Cardiac muscle cell (in vitro differentiated cells and primary cell): ENCODE data around the gene PRSS35. TPM values are rescaled to one million over a fixed set of nuclear protein-coding genes. Genes with fewer than 3 reads are reported as not detected.

Experiments
- DNase-seq, 2 donors: peaks; one replicate each; pipeline versions ENCODE4 v3.0.0 to v3.0.0-alpha.2; 2010 to 2017; ENCODE audit warnings: low read depth in 1 of 2, low spot score in 1 of 2
- H3K27ac ChIP-seq: fragments of 200-600 bp; sonication (generic); 2 replicates; pipeline ENCODE4 v1.5.1; 2016
- H3K27me3 ChIP-seq: fragments of 200-600 bp; sonication (generic); 2 replicates; pipeline ENCODE4 v1.6.0; 2016; ENCODE audit warnings: control low read depth
- H3K36me3 ChIP-seq: fragments of 200-600 bp; sonication (generic); 2 replicates; pipeline ENCODE4 v1.5.1; 2016; ENCODE audit warnings: control low read depth
- H3K4me1 ChIP-seq: fragments of 200-600 bp; sonication (generic); 2 replicates; pipeline ENCODE4 v1.8.1; 2017; ENCODE audit warnings: low read depth, mild to moderate bottlenecking, mixed run types
- H3K4me3 ChIP-seq: fragments of 200-600 bp; sonication (generic); 2 replicates; pipeline ENCODE4 v1.5.1; 2016; ENCODE audit warnings: mild to moderate bottlenecking
- H3K9me3 ChIP-seq: fragments of 200-600 bp; sonication (generic); 2 replicates; pipeline ENCODE4 v1.5.1; 2017; ENCODE audit warnings: low read depth, mild to moderate bottlenecking, control low read depth
- polyA plus RNA-seq: library from polyadenylated mRNA; unstranded; fragments of >200 nt; fragmentation: Nextera tagmentation; extraction: Ambion mirVana; gene quantifications from 2 replicates; pipeline ENCODE4 v1.2.1, GENCODE V29; 2016
- total RNA-seq: library from RNA; depleted of rRNA; stranded (reverse); fragments of >200 nt; gene quantifications from 2 replicates; pipeline ENCODE4 v1.2.3, GENCODE V29; 2016
- TF ChIP-seq, protein P1 (sequence below): IDR thresholded peaks from 2 replicates; pipeline ENCODE4 v1.5.1; 2012; ENCODE audit warnings: low read depth, mild to moderate bottlenecking, low read length

PRSS35 gene
- total and polyA plus RNA-seq, 2 experiments from 2014 or later = 60.2 to 133 TPM

DNA sequence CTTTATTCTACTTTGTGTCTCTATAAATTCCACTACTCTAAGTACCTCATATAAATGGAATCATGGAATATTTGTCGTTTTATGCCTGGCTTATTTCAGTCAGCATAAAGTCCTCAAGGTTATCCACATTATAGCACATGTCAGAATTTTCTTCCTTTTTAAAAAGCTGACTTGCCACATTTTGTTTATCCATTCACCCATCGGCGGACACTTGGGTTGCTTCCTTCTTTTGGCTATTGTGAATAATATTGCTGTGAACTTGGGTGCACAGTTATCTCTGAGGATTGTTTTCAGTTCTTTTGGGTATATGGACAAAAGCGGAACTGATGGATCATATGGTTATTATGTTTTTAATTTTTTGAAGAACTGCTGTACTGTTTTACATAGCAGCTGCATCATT is 42.3 kb upstream of the PRSS35 start:
- Histone ChIP-seq H3K27ac (no peak overlapping the region), H3K4me3 (no peak overlapping the region), H3K4me1 (no peaks in the 10 kb centered on the region), H3K27me3 (peaks cover 5% of the 10 kb centered on the region), H3K9me3 (no peaks in the 10 kb centered on the region), H3K36me3 (no peaks in the 10 kb centered on the region)
- TF ChIP-seq, protein P1, sequence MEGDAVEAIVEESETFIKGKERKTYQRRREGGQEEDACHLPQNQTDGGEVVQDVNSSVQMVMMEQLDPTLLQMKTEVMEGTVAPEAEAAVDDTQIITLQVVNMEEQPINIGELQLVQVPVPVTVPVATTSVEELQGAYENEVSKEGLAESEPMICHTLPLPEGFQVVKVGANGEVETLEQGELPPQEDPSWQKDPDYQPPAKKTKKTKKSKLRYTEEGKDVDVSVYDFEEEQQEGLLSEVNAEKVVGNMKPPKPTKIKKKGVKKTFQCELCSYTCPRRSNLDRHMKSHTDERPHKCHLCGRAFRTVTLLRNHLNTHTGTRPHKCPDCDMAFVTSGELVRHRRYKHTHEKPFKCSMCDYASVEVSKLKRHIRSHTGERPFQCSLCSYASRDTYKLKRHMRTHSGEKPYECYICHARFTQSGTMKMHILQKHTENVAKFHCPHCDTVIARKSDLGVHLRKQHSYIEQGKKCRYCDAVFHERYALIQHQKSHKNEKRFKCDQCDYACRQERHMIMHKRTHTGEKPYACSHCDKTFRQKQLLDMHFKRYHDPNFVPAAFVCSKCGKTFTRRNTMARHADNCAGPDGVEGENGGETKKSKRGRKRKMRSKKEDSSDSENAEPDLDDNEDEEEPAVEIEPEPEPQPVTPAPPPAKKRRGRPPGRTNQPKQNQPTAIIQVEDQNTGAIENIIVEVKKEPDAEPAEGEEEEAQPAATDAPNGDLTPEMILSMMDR = no peak
- no peak for DNase-seq

DNA sequence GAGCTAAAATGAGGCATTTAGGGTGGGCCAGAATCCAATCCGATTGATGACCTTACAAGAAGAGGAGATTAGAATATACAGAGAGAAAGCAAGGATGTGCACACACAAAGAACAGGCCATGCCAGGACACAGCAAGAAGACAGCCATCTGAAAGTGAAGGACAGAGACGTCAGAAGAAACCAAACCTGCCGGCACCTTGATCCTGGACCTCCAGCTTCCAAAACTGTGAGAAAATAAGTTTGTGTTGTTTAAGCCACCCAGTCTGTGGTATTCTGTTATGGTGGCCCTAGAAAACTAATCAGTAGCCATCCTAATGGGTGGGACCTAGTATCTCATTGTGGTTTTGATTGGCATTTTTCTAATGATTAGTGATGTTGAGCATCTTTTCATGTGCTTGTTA is 41.7 kb upstream of the PRSS35 start:
- Histone ChIP-seq H3K36me3 (no peaks in the 10 kb centered on the region), H3K4me3 (no peak overlapping the region), H3K27ac (no peak overlapping the region), H3K27me3 (peaks cover 5% of the 10 kb centered on the region), H3K9me3 (no peaks in the 10 kb centered on the region), H3K4me1 (no peaks in the 10 kb centered on the region)
- DNase-seq = no peak
- TF ChIP-seq, protein P1 = no peak

DNA sequence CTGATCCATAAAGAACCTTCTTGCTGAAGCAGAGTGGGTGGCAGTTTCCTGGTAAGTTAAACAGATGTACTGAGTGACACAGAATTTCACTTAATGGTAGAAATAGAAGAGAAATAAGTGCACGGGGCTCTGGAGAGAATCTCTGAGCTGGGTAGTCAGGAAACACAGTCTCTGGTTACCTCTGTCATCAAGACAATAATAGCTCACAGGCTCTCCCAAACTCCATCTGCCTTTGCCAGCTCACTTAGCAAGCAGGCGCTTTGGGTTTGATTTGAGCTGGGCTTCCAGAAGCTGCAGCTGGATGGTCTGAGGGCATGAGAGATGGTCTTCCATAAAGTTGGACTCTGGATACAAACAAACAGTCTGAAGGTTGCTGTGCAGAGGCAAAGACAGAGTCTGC is 39.6 kb upstream of the PRSS35 start:
- Histone ChIP-seq H3K4me1 (no peaks in the 10 kb centered on the region), H3K27me3 (peaks cover 5% of the 10 kb centered on the region), H3K4me3 (no peak overlapping the region), H3K27ac (no peak overlapping the region), H3K9me3 (no peaks in the 10 kb centered on the region), H3K36me3 (no peaks in the 10 kb centered on the region)
- TF ChIP-seq, protein P1 = no peak
- no peak for DNase-seq

DNA sequence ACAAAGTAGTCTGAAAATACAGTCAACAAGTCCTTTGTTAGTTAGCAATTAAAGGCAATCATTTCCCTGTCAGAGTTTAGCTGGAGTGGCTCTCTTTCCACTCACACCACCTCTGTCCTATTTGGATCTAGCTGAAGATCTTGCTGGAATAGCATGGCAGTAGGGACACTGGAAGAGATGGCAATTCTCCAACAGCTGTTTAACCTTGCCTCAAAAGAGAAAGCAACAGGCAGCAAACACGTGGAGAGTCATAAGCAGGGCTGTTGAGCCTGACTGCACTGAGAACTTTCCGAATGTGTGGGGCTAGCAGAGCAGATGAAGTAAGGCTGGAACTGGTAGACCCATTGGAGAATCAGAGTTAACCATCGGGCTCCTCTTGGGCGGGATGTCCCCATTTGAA is 38.0 kb upstream of the PRSS35 start:
- Histone ChIP-seq H3K27ac (no peak overlapping the region), H3K4me3 (no peak overlapping the region), H3K27me3 (peaks cover 5% of the 10 kb centered on the region), H3K36me3 (no peaks in the 10 kb centered on the region), H3K4me1 (no peaks in the 10 kb centered on the region), H3K9me3 (no peaks in the 10 kb centered on the region)
- TF ChIP-seq, protein P1 = no peak
- DNase-seq = peak in 1 of 2 donors; percentile 37

DNA sequence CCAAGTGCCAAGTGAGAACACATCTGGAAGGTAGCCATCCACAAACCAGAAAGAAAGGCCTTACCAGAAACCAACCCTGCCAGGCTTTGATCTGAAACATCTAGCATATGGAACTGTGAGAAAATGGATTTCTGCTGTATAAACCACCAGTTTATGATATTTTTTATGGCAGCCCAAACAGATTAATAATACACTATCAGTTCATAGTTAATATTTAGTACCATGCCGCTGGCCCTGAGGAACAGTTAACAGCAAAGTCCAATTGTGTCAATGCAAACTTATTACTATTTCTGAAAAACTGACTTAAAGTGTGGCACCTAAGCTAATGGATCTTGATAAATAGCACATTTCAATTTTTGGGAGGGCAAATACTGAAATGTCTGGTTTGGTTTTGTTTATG is 35.4 kb upstream of the PRSS35 start:
- Histone ChIP-seq H3K36me3 (no peaks in the 10 kb centered on the region), H3K27ac (no peak overlapping the region), H3K9me3 (no peaks in the 10 kb centered on the region), H3K27me3 (peaks cover 5% of the 10 kb centered on the region), H3K4me3 (no peak overlapping the region), H3K4me1 (no peaks in the 10 kb centered on the region)
- TF ChIP-seq, protein P1 = no peak
- no peak for DNase-seq

- TF ChIP-seq, protein P1 = no peak
- no peak for DNase-seq
- Histone ChIP-seq H3K27ac (no peak overlapping the region), H3K4me3 (no peak overlapping the region), H3K27me3 (peaks cover under 1% of the 10 kb centered on the region), H3K36me3 (no peaks in the 10 kb centered on the region), H3K9me3 (no peaks in the 10 kb centered on the region), H3K4me1 (no peaks in the 10 kb centered on the region)
Observed at GRCh38 chr6:83479389-83479788, 32.9 kb upstream of the PRSS35 start.
